Transverse colon (tissue), 4 donors: ENCODE measurements around the gene GNB1L. TPM values are rescaled to one million over a fixed set of nuclear protein-coding genes. Genes with fewer than 3 reads are reported as not detected.

Source experiments
- DNase-seq: peaks from one replicate; pipeline ENCODE4 v3.0.0-alpha.2; 2019
- H3K27ac ChIP-seq, 4 donors: fragments of 200-600 bp; sonication (generic); 2 replicates each; pipeline ENCODE4 v1.5.1; 2016 to 2018; ENCODE audit warnings: inconsistent platforms in 4 of 4
- H3K27me3 ChIP-seq: fragments of 200-600 bp; sonication (generic); 2 replicates; pipeline ENCODE4 v1.5.1; 2017; ENCODE audit warnings: inconsistent platforms
- H3K36me3 ChIP-seq, 4 donors: fragments of 200-600 bp; sonication (generic); 2 replicates each; pipeline ENCODE4 v1.5.1; 2017 to 2019; ENCODE audit warnings: inconsistent platforms in 4 of 4
- H3K4me1 ChIP-seq, 4 donors: fragments of 200-600 bp; sonication (generic); 2 replicates each; pipeline ENCODE4 v1.5.1; 2017 to 2020; ENCODE audit warnings: inconsistent platforms in 4 of 4
- H3K4me3 ChIP-seq, 4 donors: fragments of 200-600 bp; sonication (generic); 1 replicate in 1 of 4; 2 replicates in 3 of 4; pipeline versions ENCODE4 v1.5.1 to v1.6.1; 2017 to 2019; ENCODE audit warnings: inconsistent platforms in 4 of 4
- H3K9me3 ChIP-seq, 2 donors: fragments of 200-600 bp; sonication (generic); 2 replicates each; pipeline ENCODE4 v1.5.1; 2017 to 2019; ENCODE audit warnings: inconsistent platforms in 2 of 2
- EP300 ChIP-seq: sonication (generic); formaldehyde crosslinking; IDR thresholded peaks from one replicate; pipeline ENCODE4 v1.6.1; 2017; ENCODE audit warnings: antibody characterized with exemption, low read depth
- POLR2A ChIP-seq: fragments of 450-650 bp; IDR thresholded peaks from one replicate; pipeline ENCODE4 v1.6.1; 2016; ENCODE audit warnings: antibody characterized with exemption, mild to moderate bottlenecking, moderate library complexity
- POLR2AphosphoS5 ChIP-seq, 3 donors: sonication (generic); formaldehyde crosslinking; IDR thresholded peaks; one replicate each; pipeline ENCODE4 v1.6.1; 2016; ENCODE audit warnings: antibody characterized with exemption in 3 of 3
- WGBS, 2 donors: methylation state at CpG; one replicate each; pipeline ENCODE4 v1.1.5; 2018; ENCODE audit warnings: low coverage in 1 of 2; 5-methylcytosine and 5-hydroxymethylcytosine counted together
- in situ Hi-C, 4 donors: fragments of 200-750 bp; cut with MboI; loops; one replicate each; pipeline versions ENCODE4 v1.15.0 to v1.15.1; 2017; ENCODE audit warnings: low sequenced_read_pairs in 3 of 4, low pct_ligation_motif_present in 1 of 4, low pct_unique_long_range_greater_than_20kb in 1 of 4
- intact Hi-C: fragments of 100-400 bp; cut with DNase I; formaldehyde crosslinking; loops from one replicate; pipeline ENCODE4 v1.15.1; 2023; ENCODE audit warnings: low total_unique reads
- total RNA-seq, 4 donors: library from RNA; depleted of rRNA; stranded (reverse); fragments of >200 nt; gene quantifications; one replicate each; pipeline ENCODE4 v1.1.0, GENCODE V29; 2016
- TF ChIP-seq, protein P1 (sequence below), 5 experiments: fragments of 200-600 bp in 3 of 5; fragments of 450-650 bp in 2 of 5; sonication (generic) in 3 of 5; IDR thresholded peaks; 1 replicate in 2 of 5; 2 replicates in 3 of 5; pipeline ENCODE4 v1.5.1; 2016 to 2017; ENCODE audit warnings: antibody characterized with exemption in 5 of 5, inconsistent platforms in 3 of 5, mild to moderate bottlenecking in 2 of 5, moderate library complexity in 1 of 5

The GNB1L gene
- total RNA-seq, 4 donors from 2014 or later: 0.80 to 4.8 (median 2.8) TPM

GRCh38 chr22:19848298-19849224 lies 6.1 kb downstream of the GNB1L start:
- H3K4me1 ChIP-seq: peaks cover 7 to 14% (median 11%) of the 10 kb centered on the region in 4 donors
- 59% methylated on average over 7 of the region's 7 CpGs; no CpG with 5 or more reads in 1 of the 2 donors for WGBS, 2 donors
- peak; percentile 77 for DNase-seq
- H3K27me3 ChIP-seq: no peaks in the 10 kb centered on the region
- TF ChIP-seq EP300 (no peak), POLR2A (no peak), POLR2AphosphoS5 (IDR thresholded peaks at IDR 0.05) (no peak)
- TF ChIP-seq, protein P1, sequence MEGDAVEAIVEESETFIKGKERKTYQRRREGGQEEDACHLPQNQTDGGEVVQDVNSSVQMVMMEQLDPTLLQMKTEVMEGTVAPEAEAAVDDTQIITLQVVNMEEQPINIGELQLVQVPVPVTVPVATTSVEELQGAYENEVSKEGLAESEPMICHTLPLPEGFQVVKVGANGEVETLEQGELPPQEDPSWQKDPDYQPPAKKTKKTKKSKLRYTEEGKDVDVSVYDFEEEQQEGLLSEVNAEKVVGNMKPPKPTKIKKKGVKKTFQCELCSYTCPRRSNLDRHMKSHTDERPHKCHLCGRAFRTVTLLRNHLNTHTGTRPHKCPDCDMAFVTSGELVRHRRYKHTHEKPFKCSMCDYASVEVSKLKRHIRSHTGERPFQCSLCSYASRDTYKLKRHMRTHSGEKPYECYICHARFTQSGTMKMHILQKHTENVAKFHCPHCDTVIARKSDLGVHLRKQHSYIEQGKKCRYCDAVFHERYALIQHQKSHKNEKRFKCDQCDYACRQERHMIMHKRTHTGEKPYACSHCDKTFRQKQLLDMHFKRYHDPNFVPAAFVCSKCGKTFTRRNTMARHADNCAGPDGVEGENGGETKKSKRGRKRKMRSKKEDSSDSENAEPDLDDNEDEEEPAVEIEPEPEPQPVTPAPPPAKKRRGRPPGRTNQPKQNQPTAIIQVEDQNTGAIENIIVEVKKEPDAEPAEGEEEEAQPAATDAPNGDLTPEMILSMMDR (IDR thresholded peaks at IDR 0.05): no peak
- in situ Hi-C loops (no loop called here), intact Hi-C loops (no loop called here)
- H3K4me3 ChIP-seq: no peak overlapping the region
- H3K9me3 ChIP-seq: no peaks in the 10 kb centered on the region
- peak overlapping the region in 1 of 4 donors; percentile 28 for H3K27ac ChIP-seq
- peaks cover 0 to 4% (median 0%) of the 10 kb centered on the region in 4 donors for H3K36me3 ChIP-seq

- 100% methylated on average over 2 of the region's 2 CpGs; no CpG with 5 or more reads in 1 of the 2 donors for WGBS, 2 donors
- Histone ChIP-seq H3K4me1 (peaks cover 0 to 4% (median 0%) of the 10 kb centered on the region in 4 donors), H3K27ac (no peak overlapping the region), H3K9me3 (no peaks in the 10 kb centered on the region), H3K36me3 (peaks cover 0 to 4% (median 0%) of the 10 kb centered on the region in 4 donors), H3K4me3 (no peak overlapping the region), H3K27me3 (no peaks in the 10 kb centered on the region)
- in situ Hi-C loops (no loop called here), intact Hi-C loops (no loop called here)
- DNase-seq: no peak
- TF ChIP-seq POLR2A: no peak
- no peak for TF ChIP-seq EP300
- TF ChIP-seq, protein P1 (IDR thresholded peaks at IDR 0.05): no peak
- TF ChIP-seq POLR2AphosphoS5 (IDR thresholded peaks at IDR 0.05): no peak
Measured at GRCh38 chr22:19847345-19847632, 7.4 kb downstream of the GNB1L start.

DNA sequence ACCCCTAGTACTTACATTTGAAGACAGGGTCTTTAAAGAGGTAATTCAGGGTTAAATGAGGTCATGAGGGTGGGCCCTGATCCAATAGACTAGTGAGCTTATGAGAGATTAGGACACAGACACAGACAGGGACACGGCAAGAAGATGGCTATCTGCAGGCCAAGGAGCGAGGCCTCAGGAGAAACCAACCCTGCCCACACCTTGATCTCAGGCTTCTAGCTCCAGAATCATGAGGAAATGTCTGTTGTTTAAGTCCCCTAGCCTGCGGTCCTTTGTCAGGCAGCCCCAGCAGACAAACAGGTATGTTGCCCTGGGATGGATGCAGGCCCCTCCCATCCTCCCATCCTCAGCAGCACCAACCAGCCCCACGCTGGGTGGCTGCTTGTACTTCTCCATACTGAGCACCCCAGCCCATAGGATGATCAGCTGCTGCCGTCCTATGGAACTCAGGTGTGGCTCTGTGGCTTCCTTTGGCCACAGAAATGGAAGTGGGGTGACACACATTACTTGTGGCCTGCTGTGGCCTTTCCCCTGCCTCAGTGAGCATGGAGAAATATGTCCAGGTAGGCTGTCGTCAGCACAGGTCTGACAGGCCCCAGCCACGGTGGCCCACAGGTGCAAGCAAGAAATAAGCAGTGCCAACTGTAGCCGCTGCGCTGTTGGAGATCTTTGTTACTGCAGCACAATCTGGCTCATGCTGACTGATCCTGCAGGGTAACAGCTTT lies 7.9 kb downstream of the GNB1L start:
- no peak for DNase-seq
- TF ChIP-seq POLR2AphosphoS5 (IDR thresholded peaks at IDR 0.05) (no peak), POLR2A (no peak), EP300 (no peak)
- TF ChIP-seq, protein P1 (IDR thresholded peaks at IDR 0.05): no peak
- Histone ChIP-seq H3K4me3 (no peak overlapping the region), H3K4me1 (peaks cover 0 to 4% (median 0%) of the 10 kb centered on the region in 4 donors), H3K9me3 (no peaks in the 10 kb centered on the region), H3K27ac (no peak overlapping the region), H3K27me3 (no peaks in the 10 kb centered on the region), H3K36me3 (peaks cover 0 to 4% (median 0%) of the 10 kb centered on the region in 4 donors)
- intact Hi-C loops: no loop called here
- WGBS, 2 donors: 86 to 100% methylated on average over 1 to 9 of the region's 9 CpGs
- in situ Hi-C loops: no loop called here

DNA sequence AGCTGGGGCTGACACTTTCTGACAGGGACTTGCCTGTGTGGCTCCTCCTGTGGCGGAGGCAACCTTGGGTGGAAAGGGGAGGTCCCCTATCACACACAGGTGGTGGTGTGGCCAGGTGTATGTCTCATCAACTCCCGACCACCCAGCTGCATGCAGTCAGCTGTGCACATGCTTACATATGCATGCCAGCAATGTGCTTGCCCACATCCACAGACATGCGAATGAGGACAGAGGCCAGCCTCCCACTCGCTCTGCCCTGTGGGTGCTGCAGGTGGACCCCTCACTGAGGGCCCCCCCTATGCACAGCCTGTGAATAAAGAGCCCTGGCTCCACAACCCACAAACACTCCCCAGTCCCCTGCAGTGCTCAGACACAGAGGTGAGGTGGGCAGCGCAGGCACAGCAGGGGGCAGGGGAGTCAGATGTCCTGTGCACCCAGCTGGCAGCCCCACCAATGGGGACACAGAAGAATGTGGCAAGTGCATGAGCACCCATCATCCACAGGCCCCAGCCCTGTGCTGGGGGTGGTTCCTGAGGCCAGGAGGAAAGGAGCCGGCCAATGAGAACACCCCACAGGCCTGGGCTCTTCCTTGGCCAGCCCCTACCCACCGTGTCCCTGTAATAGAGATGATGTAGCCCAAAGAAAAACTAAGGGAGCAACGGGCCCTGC lies 9.5 kb downstream of the GNB1L start:
- Histone ChIP-seq H3K9me3 (no peaks in the 10 kb centered on the region), H3K36me3 (no peaks in the 10 kb centered on the region), H3K4me3 (no peak overlapping the region), H3K4me1 (peaks cover 0 to 4% (median 0%) of the 10 kb centered on the region in 4 donors), H3K27me3 (no peaks in the 10 kb centered on the region), H3K27ac (peak overlapping the region in 3 of 4 donors; percentile 13 to 43 (median 14))
- intact Hi-C loops (no loop called here), in situ Hi-C loops (no loop called here)
- no peak for DNase-seq
- 71 to 83% methylated on average over 2 to 5 of the region's 8 CpGs for WGBS, 2 donors
- TF ChIP-seq, protein P1 (IDR thresholded peaks at IDR 0.05): no peak
- TF ChIP-seq POLR2AphosphoS5 (IDR thresholded peaks at IDR 0.05) (no peak), POLR2A (no peak), EP300 (no peak)
